EH (cell line): Measurements from ENCODE around the gene EVI5L.

Experiments used
- DNase-seq: peaks from one replicate; pipeline ENCODE4 v3.0.0-alpha.2; 2015; ENCODE audit warnings: low read depth

The EVI5L gene

GRCh38 chr19:7898967-7899366 is 68.9 kb downstream of the EVI5L start:
- DNase-seq: no peak

GRCh38 chr19:7899751-7900378 is 69.8 kb downstream of the EVI5L start:
- DNase-seq: no peak

GRCh38 chr19:7900401-7900870 is 70.4 kb downstream of the EVI5L start:
- no peak for DNase-seq

DNA sequence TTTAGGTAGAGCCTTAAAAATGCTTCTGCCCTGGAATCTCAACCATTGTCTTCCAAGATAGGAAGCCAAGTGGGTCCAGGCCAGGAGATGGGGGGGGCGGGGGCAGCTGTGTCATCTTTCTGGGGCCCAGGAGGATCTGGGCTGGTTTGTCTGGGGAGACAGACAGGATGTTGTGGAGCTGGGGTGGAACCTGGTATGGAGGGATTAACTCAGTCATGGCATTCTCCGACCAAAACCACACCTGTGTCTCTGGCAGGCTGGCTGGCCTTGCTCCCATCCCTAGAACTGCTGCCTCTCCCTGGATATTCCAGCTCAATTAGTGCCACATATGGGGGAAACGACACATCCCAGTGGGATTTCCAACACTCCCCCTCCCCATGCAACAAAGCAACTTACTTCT is 70.9 kb downstream of the EVI5L start:
- no peak for DNase-seq

DNA sequence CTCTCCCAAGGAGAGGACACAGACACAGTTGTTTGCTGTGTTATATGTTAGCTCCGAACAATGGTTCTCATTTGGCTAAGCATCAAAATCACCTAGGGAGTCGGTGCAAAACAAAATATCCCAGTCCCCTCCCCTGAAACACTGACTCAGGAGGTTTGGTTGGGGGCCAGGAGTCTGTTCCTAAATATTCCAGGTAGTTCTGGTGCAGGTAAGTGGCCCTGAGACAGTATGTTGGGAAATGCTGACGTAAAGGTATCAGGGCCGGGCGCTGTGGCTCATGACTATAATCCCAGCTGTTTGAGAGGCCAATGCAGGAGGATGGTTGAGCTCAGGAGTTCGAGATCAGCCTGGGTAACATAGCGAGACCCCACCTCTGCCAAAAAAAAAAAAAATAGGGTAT is 71.3 kb downstream of the EVI5L start:
- DNase-seq: no peak

GRCh38 chr19:7902796-7903243 is 72.8 kb downstream of the EVI5L start:
- DNase-seq: peak; percentile 24

GRCh38 chr19:7903244-7904073 is 73.4 kb downstream of the EVI5L start, which contains the start of gene MAP2K7:
Gene MAP2K7 (plus strand): TSS chr19:7903877. CDS start chr19:7903945, 68 bp downstream.
- peak; percentile 99 for DNase-seq

- no peak for DNase-seq
These were observed 74.3 kb downstream of the EVI5L start for GRCh38 chr19:7904074-7905020.

- DNase-seq: no peak
These were observed 75.2 kb downstream of the EVI5L start for GRCh38 chr19:7905268-7905667.

GRCh38 chr19:7905859-7906258 is 75.8 kb downstream of the EVI5L start:
- DNase-seq: no peak

- no peak for DNase-seq
These were observed 77.1 kb downstream of the EVI5L start for GRCh38 chr19:7907122-7907521.

- no peak for DNase-seq
These were observed 77.5 kb downstream of the EVI5L start for GRCh38 chr19:7907544-7907943.

DNA sequence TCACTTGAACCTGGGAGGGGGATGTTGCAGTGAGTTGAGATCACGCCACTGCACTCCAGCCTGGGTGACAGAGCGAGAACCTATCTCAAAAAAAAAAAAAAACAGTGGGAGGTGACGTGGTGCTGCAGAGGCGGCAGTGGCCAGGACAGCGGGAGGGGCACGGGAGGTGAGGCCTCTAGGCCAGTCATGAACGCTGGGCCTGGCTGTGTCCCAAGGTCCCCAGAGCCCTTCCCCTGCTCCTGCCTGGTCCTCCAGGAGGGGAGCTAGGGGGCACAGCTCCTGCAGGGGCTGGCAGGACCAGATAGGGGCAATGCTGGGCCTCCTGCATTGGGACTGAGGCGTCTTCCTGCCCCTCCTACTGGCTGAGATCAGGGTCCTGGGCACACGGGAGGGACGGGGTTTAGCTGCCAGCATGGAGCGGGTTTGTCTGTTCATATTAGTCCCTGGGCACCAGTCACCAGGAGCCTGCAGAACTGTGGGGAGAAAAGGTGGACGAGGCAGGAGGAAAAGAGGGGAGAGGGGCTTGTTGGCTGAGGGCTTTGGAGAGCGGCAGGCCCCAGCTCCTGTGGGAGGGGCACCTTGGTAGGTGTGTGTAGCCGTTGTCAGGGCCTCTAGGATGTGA is 78.2 kb downstream of the EVI5L start:
- DNase-seq: no peak

DNA sequence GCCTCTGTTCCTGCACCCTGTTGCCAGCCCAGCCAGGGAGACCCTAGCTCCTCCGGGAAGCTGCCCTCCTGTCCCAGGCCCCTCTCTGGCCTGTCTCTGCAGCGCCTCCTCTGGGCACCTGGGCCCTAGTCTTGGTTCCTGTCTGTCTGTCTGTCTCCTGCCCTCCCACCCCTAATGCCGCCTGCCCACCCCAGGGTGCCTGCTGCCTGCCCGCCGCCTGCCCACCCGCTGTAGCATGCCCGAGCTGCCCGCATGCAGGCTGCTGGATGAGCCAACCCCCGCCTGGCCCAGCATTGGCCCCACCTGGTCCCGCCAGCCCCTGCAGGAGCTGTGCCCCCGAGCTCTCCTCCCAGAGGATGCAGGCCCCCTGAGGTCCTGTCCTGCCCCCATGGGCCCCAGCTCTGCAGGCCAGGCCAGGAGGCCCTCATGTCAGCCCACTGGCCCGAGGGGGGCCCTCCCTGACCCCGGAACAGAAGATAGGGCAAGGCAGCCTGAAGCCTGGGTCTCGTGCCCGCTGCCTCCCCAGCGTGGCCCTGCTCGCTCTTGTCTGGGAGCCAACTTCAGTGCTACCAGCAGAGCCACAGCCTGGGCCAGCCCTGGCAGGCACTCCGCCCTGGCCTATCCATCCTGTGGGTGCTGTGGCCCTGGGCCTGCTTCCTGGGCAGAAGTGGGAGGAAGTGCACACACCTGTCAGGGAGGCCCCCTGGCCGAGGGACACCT is 78.9 kb downstream of the EVI5L start:
- DNase-seq: no peak

- no peak for DNase-seq
These were observed 79.6 kb downstream of the EVI5L start for GRCh38 chr19:7909471-7910067.

DNA sequence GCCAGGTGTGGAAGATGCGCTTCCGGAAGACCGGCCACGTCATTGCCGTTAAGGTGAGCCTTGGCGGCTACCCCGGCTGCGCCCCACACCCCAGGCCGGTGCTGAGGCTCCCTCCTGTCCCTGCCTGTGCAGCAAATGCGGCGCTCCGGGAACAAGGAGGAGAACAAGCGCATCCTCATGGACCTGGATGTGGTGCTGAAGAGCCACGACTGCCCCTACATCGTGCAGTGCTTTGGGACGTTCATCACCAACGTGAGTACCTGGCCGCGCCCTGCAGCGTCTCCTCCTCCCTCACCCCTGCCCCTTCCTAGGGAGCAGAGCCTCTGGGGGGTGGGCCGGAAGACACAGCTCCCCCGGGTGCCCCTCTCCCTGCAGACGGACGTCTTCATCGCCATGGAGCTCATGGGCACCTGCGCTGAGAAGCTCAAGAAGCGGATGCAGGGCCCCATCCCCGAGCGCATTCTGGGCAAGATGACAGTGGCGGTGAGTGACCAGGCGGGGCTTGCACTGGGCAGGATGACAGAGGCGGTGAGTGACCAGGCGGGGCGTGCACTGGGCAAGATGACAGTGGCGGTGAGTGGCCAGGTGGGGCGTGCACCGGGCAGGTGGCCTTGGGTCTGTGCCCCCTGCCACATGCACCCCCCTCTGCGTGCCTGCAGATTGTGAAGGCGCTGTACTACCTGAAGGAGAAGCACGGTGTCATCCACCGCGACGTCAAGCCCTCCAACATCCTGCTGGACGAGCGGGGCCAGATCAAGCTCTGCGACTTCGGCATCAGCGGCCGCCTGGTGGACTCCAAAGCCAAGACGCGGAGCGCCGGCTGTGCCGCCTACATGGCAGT is 80.5 kb downstream of the EVI5L start:
- DNase-seq: no peak

DNA sequence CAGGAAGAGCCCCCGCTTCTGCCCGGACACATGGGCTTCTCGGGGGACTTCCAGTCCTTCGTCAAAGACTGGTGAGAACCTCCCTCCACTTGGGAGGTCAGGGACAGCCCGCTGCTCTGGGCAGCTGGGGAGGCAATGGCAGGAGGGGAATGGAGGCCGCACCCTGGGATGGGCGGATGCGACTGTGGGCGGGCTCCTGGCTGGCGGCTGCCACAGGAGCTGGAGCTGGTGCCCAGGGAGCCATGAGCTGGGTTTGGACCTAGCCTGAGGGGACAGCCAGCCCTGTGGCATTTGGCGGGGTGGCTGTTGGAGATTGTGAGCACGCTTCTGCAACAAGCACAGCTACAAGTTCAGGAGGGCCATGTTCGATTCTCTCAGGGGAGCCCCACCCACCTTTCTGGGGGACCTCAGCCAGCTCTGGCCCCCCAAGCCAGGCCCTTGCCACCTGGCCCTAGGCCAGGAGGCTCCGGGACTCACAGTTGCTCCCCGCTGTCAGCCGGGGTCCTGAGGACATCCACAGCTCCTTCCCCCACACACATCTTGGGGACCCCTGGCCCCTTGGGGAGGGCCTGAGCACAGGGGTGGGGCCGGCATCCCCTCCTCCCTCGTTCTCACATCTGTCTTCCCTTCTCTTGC is 81.6 kb downstream of the EVI5L start:
- no peak for DNase-seq

DNA sequence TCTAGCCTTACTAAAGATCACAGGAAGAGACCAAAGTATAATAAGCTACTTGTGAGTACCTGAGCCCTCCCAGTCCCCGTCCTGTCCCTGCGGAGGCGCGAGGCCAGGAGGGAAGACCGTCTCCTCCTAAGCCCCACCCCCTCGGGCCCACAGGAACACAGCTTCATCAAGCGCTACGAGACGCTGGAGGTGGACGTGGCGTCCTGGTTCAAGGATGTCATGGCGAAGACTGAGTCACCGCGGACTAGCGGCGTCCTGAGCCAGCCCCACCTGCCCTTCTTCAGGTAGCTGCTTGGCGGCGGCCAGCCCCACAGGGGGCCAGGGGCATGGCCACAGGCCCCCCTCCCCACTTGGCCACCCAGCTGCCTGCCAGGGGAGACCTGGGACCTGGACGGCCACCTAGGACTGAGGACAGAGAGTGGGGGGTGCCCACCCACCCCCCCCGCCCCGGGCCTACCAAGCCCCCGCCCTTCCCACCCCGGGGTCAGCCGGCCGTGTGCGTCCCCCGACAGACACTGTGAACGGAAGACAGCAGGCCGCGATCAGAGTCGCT is 82.2 kb downstream of the EVI5L start:
- DNase-seq: no peak
